IMR-90 (cell line): ENCODE measurements around the gene TIMM50. TPM values are rescaled to one million over a fixed set of nuclear protein-coding genes. Genes with fewer than 3 reads are reported as not detected.

Experiments
- ATAC-seq: fragments of 200-7000 bp; cut with Tn5 transposase; 2 replicates; pipeline ENCODE4 v1.9.1; 2020; ENCODE audit warnings: low read depth, mild to moderate bottlenecking, moderate library complexity
- BruUV-seq: library from RNA; stranded (reverse); fragments of 400-500 nt; replicated peaks from 2 replicates; lab custom pipeline; 2021; lab: Mats Ljungman, UMichigan
- CTCF ChIA-PET: fragments of 300-600 bp; formaldehyde crosslinking; extraction: SDS; loops from one replicate; lab custom pipeline; 2021; ENCODE audit warnings: antibody characterized with exemption; lab: Yijun Ruan, JAX
- POLR2A ChIA-PET: fragments of 300-600 bp; sonication (Branson Sonifier 250); formaldehyde crosslinking; loops from one replicate; lab custom pipeline; 2022; ENCODE audit warnings: antibody characterized with exemption; ENCODE audit not compliant: unreplicated experiment; lab: Charles Lee
- DNase-seq: peaks from one replicate; pipeline ENCODE4 v3.0.0; 2013
- H2AFZ ChIP-seq: replicated peaks from 2 replicates; pipeline ENCODE3; 2013; ENCODE audit warnings: low read length, mild to moderate bottlenecking; ENCODE audit not compliant: poor library complexity
- H2AK5ac ChIP-seq: 2 replicates; pipeline ENCODE4 v1.6.1; 2013; ENCODE audit warnings: low read depth, low read length, inconsistent platforms
- H2AK9ac ChIP-seq: replicated peaks from 2 replicates; pipeline ENCODE3; 2013; ENCODE audit warnings: mild to moderate bottlenecking, low read depth, low read length, moderate library complexity; ENCODE audit not compliant: poor library complexity
- H2BK120ac ChIP-seq: 2 replicates; pipeline ENCODE4 v1.6.1; 2013; ENCODE audit warnings: low read depth, low read length, inconsistent platforms
- H2BK15ac ChIP-seq: 3 replicates; pipeline ENCODE4 v1.6.1; 2013; ENCODE audit warnings: low read depth, low read length, inconsistent platforms
- H2BK20ac ChIP-seq: 2 replicates; pipeline ENCODE4 v1.6.1; 2013; ENCODE audit warnings: low read depth, mild to moderate bottlenecking, inconsistent platforms, low read length, moderate library complexity
- H2BK5ac ChIP-seq: 2 replicates; pipeline ENCODE4 v1.6.1; 2013; ENCODE audit warnings: mild to moderate bottlenecking, low read depth, low read length, inconsistent platforms; ENCODE audit not compliant: poor library complexity, severe bottlenecking
- H3K14ac ChIP-seq: replicated peaks from 2 replicates; pipeline ENCODE4 v1.6.1; 2013; ENCODE audit warnings: low read depth, low read length, inconsistent platforms
- H3K18ac ChIP-seq: 2 replicates; pipeline ENCODE4 v1.6.1; 2013; ENCODE audit warnings: low read depth, low read length, control low read depth
- H3K23ac ChIP-seq: 2 replicates; pipeline ENCODE4 v1.6.1; 2013; ENCODE audit warnings: low read depth, low read length, inconsistent platforms
- H3K27ac ChIP-seq: 2 replicates; pipeline ENCODE4 v1.5.1; 2013; ENCODE audit warnings: mild to moderate bottlenecking, control low read depth, low read length; ENCODE audit not compliant: insufficient read depth
- H3K27me3 ChIP-seq: 2 replicates; pipeline ENCODE4 v1.6.1; 2013; ENCODE audit warnings: low read length; ENCODE audit not compliant: control insufficient read depth, insufficient read depth
- H3K36me3 ChIP-seq: 2 replicates; pipeline ENCODE4 v1.6.1; 2013; ENCODE audit warnings: low read length, mixed read lengths; ENCODE audit not compliant: control insufficient read depth, insufficient read depth
- H3K4ac ChIP-seq: 2 replicates; pipeline ENCODE4 v1.6.1; 2013; ENCODE audit warnings: low read depth, low read length, inconsistent platforms
- H3K4me1 ChIP-seq: 2 replicates; pipeline ENCODE4 v1.6.1; 2013; ENCODE audit warnings: low read length, mixed read lengths; ENCODE audit not compliant: control insufficient read depth, insufficient read depth
- H3K4me2 ChIP-seq: 2 replicates; pipeline ENCODE4 v1.6.1; 2013; ENCODE audit warnings: low read depth, mild to moderate bottlenecking, control low read depth, low read length, moderate library complexity
- H3K4me3 ChIP-seq: 2 replicates; pipeline ENCODE4 v1.5.1; 2013; ENCODE audit warnings: low read depth, mild to moderate bottlenecking, control low read depth, low read length, moderate library complexity; ENCODE audit not compliant: insufficient read depth
- H3K56ac ChIP-seq: 2 replicates; pipeline ENCODE4 v1.6.1; 2013; ENCODE audit warnings: low read length, inconsistent platforms; ENCODE audit not compliant: insufficient read depth; ENCODE audit errors: extremely low read depth
- H3K79me1 ChIP-seq, 2 experiments: 2 replicates each; pipeline ENCODE4 v1.6.1; 2013; ENCODE audit warnings: low read length in 2 of 2, inconsistent platforms in 1 of 2, low read depth in 1 of 2
- H3K9ac ChIP-seq: 2 replicates; pipeline ENCODE4 v1.6.1; 2013; ENCODE audit warnings: low read depth, low read length, control low read depth
- H3K9me1 ChIP-seq: 2 replicates; pipeline ENCODE4 v1.6.1; 2013; ENCODE audit warnings: low read length, inconsistent platforms; ENCODE audit not compliant: insufficient read depth
- H3K9me3 ChIP-seq: 2 replicates; pipeline ENCODE4 v1.6.1; 2013; ENCODE audit warnings: low read length; ENCODE audit not compliant: control insufficient read depth, insufficient read depth
- H4K20me1 ChIP-seq: 2 replicates; pipeline ENCODE4 v1.6.1; 2013; ENCODE audit warnings: low read length, inconsistent platforms; ENCODE audit not compliant: insufficient read depth
- H4K5ac ChIP-seq: 2 replicates; pipeline ENCODE4 v1.6.1; 2013; ENCODE audit warnings: mild to moderate bottlenecking, low read depth, low read length, control low read depth
- H4K8ac ChIP-seq, 2 experiments: 2 replicates each; pipeline ENCODE4 v1.6.1; 2013; ENCODE audit warnings: low read depth in 2 of 2, low read length in 2 of 2, control low read depth in 1 of 2, inconsistent platforms in 1 of 2
- H4K91ac ChIP-seq: 2 replicates; pipeline ENCODE4 v1.6.1; 2013; ENCODE audit warnings: low read depth, low read length, inconsistent platforms; ENCODE audit not compliant: insufficient read depth
- WGBS, 2 experiments: methylation state at CpG; one replicate each; pipeline versions ENCODE4 v1.1.5 to v1.1.7; 2013; ENCODE audit warnings: missing lambda C conversion rate in 2 of 2; ENCODE audit not compliant: insufficient read length in 1 of 2; ENCODE audit errors: extremely low coverage in 2 of 2; 5-methylcytosine and 5-hydroxymethylcytosine counted together
- dilution Hi-C: fragments of 300-500 bp; cut with HindIII; formaldehyde crosslinking; loops from one replicate; pipeline ENCODE4 v1.14.3; 2018; ENCODE audit warnings: low sequenced_read_pairs; ENCODE audit not compliant: unreplicated experiment
- in situ Hi-C: fragments of 300-500 bp; cut with MboI; formaldehyde crosslinking; loops from 3 replicates; pipeline ENCODE4 v1.14.3; 2019; ENCODE audit warnings: low sequenced_read_pairs, inconsistent platforms, mixed read lengths
- intact Hi-C: fragments of 100-400 bp; cut with micrococcal nuclease; formaldehyde crosslinking; loops from 2 replicates; pipeline ENCODE4 v1.10.0; 2022
- polyA plus RNA-seq, 3 experiments: library from polyadenylated mRNA; depleted of rRNA; stranded (reverse); fragments of >200 nt; gene quantifications; 2 replicates each; pipeline ENCODE4 v1.2.3, GENCODE V29; 2012; ENCODE audit warnings: low replicate concordance in 1 of 3
- total RNA-seq: library from RNA; depleted of rRNA; stranded (reverse); fragments of >200 nt; gene quantifications from 2 replicates; pipeline ENCODE4 v1.2.3, GENCODE V29; 2012
- TF ChIP-seq, protein P1 (sequence below): fragments of 150-350 bp; IDR thresholded peaks from 2 replicates; pipeline ENCODE4 v1.6.1; 2016; ENCODE audit warnings: low read depth, mild to moderate bottlenecking, low read length, moderate library complexity, borderline replicate concordance

TIMM50 gene
- total and polyA plus RNA-seq, 2 of the 4 experiments (the other 2 are of a cell fraction), result 52.0 to 76.8 TPM

DNA sequence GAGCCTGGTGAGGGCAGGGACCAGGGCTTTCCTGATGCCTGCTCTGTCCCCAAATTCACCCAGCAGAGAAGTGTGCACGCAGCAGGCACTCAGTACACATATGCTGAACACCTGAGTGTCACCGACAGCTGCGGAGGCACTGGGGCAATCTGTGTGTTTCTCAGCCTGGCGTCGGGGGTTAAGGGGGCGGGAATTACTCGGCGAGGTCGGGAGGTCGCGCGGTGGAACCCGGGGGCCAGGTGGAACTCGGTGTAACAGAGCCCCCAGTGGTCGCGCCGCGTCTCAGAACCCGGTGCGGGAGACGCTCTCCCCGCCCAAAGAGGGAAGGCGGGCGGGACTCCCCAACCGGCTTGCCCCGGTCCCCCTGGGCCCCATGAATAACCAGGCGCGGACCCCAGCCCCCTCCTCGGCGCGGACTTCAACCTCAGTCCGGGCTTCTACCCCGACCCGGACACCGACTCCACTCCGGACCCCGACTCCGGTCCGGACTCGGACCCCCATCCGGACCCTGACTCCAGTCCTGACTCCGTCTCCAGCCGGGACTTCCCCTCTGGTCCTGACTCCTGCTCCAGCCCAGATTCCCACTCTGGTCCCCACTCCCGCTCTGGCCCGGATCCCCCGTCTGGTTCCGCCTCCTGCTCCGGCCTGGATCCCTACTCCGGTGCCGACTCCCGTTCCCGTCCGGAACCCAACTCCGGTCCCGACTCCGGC is 34.4 kb downstream of the TIMM50 start, which contains the start of gene SELENOV:
Gene SELENOV (plus strand): TSS at position 300 of the 711 bp plus-strand sequence. CDS start 74 bp downstream, at position 374.
- in situ Hi-C loops, result no loop called here
- no peak within 1 kb of the TSS for H2BK15ac ChIP-seq
- H3K27ac ChIP-seq, result no peak within 1 kb of the TSS
- peak within 1 kb of the TSS; percentile 68 for H2AFZ ChIP-seq
- no peak within 1 kb of the TSS for H3K4me3 ChIP-seq
- TF ChIP-seq, protein P1, sequence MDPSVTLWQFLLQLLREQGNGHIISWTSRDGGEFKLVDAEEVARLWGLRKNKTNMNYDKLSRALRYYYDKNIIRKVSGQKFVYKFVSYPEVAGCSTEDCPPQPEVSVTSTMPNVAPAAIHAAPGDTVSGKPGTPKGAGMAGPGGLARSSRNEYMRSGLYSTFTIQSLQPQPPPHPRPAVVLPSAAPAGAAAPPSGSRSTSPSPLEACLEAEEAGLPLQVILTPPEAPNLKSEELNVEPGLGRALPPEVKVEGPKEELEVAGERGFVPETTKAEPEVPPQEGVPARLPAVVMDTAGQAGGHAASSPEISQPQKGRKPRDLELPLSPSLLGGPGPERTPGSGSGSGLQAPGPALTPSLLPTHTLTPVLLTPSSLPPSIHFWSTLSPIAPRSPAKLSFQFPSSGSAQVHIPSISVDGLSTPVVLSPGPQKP, result no peak
- ATAC-seq (peak; percentile 44; the same call in 1 of the 2 replicates), DNase-seq (no peak)
- no peak within 1 kb of the TSS for H3K14ac ChIP-seq
- ChIA-PET POLR2A (no interaction called here), CTCF (no interaction called here)
- intact Hi-C loops, result no loop called here
- H3K9me3 ChIP-seq, result peaks cover 13% of the 10 kb centered on the region
- no peak within 1 kb of the TSS for H2AK5ac ChIP-seq
- no peak within 1 kb of the TSS for H3K9ac ChIP-seq
- peak within 1 kb of the TSS; percentile 46; the same call in 1 of the 2 replicates for H3K4me2 ChIP-seq
- WGBS, 2 experiments, result 3% methylated on average over 29 of the region's 56 CpGs; no CpG with 5 or more reads in 1 of the 2 experiments
- H2AK9ac ChIP-seq, result peak within 1 kb of the TSS; percentile 42
- no peak within 1 kb of the TSS for H3K18ac ChIP-seq
- H2BK120ac ChIP-seq, result no peak within 1 kb of the TSS
- H3K79me1 ChIP-seq, result no peaks in the 10 kb centered on the region
- no peak within 1 kb of the TSS for H2BK20ac ChIP-seq
- no TSS peak for BruUV-seq
- no peak within 1 kb of the TSS for H3K4ac ChIP-seq
- dilution Hi-C loops, result no loop called here
- peaks cover 58% of the 10 kb centered on the region for H3K27me3 ChIP-seq
- no peaks in the 10 kb centered on the region for H3K9me1 ChIP-seq
- no peak within 1 kb of the TSS for H2BK5ac ChIP-seq
- peaks cover 6% of the 10 kb centered on the region; the same call in 1 of the 2 replicates for H3K4me1 ChIP-seq
- H4K5ac ChIP-seq, result no peak within 1 kb of the TSS
- no peak within 1 kb of the TSS for H4K8ac ChIP-seq
- no peak within 1 kb of the TSS for H4K91ac ChIP-seq
- H4K20me1 ChIP-seq, result no peaks in the 10 kb centered on the region
- no peaks in the 10 kb centered on the region for H3K36me3 ChIP-seq
- H3K23ac ChIP-seq, result 0 out of 2 replicates have a peak within 1 kb of the TSS, but pooled peaks have one; percentile 33
- no peak within 1 kb of the TSS for H3K56ac ChIP-seq
